HG02763 (cell line): ENCODE measurements around the gene HAT1.

ENCODE experiments used
- ATAC-seq: cut with Tn5 transposase; IDR thresholded peaks from one replicate; pipeline ENCODE4 v1.9.1; 2021; ENCODE audit warnings: mild to moderate bottlenecking, moderate library complexity; ENCODE audit not compliant: unreplicated experiment

HAT1 gene

GRCh38 chr2:171913517-171913916 lies 8.7 kb upstream of the HAT1 start:
- no peak for ATAC-seq

- ATAC-seq, result no peak
Observed at GRCh38 chr2:171919453-171919852, 2.8 kb upstream of the HAT1 start.

GRCh38 chr2:171921970-171922229 lies 361 bp upstream of the HAT1 start:
- ATAC-seq, result no peak

DNA sequence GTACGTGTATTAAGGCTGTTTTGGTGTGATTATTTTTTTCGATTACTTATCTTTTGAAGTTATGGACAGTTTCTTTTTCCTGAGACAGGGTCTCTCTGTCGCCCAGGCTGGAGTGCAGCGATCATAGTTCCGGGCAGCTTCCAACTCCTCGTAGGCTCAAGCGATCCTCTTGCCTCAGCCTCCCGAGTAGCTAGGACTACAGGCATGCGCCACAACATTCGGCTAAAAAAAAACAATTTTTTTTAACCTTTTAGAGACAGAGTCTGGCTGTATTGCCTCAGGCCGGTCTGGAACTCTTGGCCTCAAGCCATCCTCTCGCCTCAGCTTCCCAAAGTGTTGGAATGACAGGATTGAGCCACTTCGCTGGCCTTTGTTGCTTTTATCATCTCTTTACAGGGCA lies 945 bp downstream of the HAT1 start:
- ATAC-seq, result no peak

DNA sequence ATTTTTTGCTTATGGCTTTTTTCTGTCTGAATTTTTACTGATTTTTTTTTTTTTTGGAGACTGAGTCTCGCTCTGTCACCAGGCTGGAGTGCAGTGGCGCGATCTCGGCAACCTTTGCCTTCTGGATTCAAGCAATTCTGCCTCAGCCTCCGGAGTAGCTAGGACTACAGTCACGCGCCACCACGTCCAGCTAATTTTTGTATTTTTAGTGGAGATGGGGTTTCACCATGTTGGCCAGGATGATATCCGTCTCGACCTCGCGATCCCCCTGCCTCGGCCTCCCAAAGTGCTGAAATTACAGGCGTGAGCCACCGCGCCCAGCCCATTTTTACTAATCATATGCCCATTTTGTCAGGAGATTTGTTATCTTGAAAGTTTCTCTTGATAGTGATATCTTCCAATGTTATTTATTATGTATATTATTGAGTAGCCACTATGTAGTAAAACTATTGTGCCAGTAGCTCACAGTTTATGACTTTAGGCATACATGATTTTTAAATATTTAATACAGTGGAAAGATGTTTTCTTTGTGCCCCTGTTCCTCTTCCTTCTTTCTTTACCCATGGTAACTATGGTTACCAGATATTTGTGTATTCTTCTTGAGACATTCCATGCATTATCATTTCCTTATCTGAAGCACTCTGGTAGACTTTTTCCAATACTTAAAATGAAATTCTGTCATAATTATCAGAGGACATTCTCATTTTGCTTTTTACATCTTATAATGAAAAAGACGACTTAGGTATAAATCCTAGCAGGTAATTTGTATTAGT lies 2.1 kb downstream of the HAT1 start:
- no peak for ATAC-seq

DNA sequence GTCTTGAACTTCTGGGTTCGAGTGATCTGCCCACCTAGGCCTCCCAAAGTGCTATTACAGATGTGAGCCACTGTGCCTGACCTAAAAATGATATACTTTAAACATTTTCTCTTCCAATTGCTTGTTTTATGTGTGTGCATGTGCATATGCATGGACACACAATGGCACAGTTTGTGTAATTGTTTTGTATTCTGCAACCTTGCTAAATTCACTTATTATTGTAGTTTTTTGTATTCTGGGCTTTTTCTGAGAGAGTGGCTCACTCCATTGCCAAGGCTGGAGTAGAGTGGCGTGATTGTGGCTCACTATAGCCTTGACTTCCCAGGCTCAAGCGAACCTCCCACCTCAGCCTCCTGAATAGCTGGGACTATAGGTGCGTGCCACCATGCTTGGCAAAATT lies 8.1 kb downstream of the HAT1 start:
- ATAC-seq, result no peak

DNA sequence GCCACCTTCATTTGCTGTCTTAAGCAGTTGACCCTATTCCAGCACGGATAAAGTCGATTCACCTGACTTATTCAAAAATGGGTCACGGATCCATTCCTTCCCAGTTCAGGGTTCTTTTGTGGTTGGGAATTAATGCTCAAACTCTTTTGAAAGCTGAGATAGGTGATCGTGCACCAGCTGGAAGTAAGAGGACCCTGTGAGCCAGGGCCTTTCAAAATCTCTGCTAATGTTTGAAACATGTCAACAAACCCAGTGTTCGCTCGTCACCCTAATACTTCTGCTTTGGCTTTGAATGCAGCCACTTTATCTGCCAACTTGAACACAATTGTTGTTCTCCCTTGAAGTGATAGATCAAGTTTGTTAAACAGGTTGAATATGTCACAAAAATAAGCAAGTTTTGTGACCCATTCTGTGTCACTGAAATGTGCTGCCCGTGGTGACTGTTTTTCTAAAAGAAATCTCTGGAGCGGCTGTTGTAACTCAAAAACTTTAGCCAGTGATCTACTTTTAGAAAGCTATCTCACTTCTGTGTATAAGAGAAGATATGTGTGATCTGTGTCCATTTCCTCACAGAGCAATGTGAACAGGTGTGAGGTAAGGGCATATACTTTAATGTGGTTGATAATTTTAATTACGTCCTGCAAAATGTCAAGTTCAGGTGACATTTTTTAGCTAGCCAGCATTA lies 16.9 kb downstream of the HAT1 start:
- no peak for ATAC-seq

DNA sequence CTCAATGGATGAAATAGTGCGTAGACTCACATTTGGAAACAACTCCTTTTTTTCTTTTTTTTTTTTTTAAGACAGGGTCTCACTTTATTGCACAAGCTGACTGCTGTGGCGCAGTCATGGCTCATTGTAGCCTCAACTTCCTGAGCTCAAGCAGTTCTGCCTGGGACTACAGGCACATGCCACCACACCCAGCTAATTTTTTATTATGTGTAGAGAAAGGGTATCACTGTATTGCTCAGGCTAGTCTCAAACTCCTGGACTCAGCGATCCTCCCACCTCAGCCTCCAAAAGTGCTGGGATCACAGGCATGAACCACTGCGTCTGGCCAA lies 17.4 kb downstream of the HAT1 start:
- ATAC-seq, result no peak

- ATAC-seq, result no peak
Observed at GRCh38 chr2:171941316-171941699, 19.0 kb downstream of the HAT1 start.

- no peak for ATAC-seq
Observed at GRCh38 chr2:171943869-171944268, 21.6 kb downstream of the HAT1 start.

DNA sequence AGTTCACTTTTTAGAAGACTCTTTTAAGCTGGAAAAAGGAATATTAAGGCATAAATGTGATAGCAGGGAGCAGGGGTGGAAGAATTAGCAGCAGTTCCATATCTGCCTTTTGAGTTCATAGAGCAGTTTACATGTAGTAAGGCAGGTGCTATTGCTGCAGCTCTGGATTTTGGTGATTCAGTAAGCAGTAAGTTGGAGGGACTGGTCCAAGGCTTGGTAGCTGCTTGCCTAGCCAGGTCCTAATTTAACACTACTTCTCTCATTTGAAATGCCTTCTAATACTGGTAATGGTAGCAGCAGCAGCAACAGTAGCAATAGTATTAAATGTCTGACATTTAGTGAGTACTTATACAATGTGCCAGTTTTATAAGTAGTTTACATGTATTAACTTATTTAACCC lies 30.0 kb downstream of the HAT1 start:
- no peak for ATAC-seq

GRCh38 chr2:171952748-171953147 lies 30.5 kb downstream of the HAT1 start:
- ATAC-seq, result no peak

GRCh38 chr2:171956135-171956825 lies 34.0 kb downstream of the HAT1 start:
- no peak for ATAC-seq

- no peak for ATAC-seq
Observed at GRCh38 chr2:171957061-171957460, 34.8 kb downstream of the HAT1 start.

- ATAC-seq, result no peak
Observed at GRCh38 chr2:171958475-171958874, 36.2 kb downstream of the HAT1 start.

GRCh38 chr2:171959998-171960397 lies 37.7 kb downstream of the HAT1 start:
- ATAC-seq, result no peak

DNA sequence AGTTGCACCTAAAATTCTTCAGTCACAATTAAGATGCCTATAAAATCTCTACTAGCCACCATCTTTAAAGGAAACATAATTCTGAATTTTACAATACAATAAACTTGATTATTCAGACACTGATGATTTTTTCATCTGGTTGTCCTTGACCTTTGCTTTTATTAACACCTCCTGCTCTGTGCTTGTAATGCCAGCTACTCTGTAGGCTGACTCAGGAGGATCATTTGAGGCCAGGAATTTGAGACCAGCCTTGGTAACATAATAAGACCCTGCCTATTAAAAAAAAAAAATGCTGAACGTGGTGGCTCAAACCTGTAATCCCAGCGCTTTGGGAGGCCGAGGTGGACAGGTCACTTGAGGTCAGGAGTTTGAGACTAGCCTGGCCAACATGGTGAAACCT lies 38.3 kb downstream of the HAT1 start:
- no peak for ATAC-seq

- no peak for ATAC-seq
Observed at GRCh38 chr2:171963198-171963597, 40.9 kb downstream of the HAT1 start.

- no peak for ATAC-seq
Observed at GRCh38 chr2:171964308-171964707, 42.0 kb downstream of the HAT1 start.

- no peak for ATAC-seq
Observed at GRCh38 chr2:171965238-171965637, 43.0 kb downstream of the HAT1 start.

DNA sequence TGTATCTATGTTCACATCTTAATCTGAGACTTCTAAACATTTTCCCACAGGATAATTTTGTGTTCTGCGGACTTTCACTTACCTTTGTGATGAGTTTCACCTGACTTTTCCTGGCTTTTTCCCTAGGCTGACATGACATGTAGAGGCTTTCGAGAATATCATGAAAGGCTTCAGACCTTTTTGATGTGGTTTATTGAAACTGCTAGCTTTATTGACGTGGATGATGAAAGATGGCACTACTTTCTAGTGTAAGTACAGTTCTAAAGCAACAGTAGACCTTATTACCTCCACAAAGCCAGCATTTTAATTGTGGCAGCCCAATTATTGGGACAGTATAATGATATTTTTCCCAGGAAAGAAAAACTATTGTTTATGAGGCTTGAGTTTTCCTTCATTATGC lies 43.4 kb downstream of the HAT1 start:
- no peak for ATAC-seq

GRCh38 chr2:171966235-171966634 lies 44.0 kb downstream of the HAT1 start:
- ATAC-seq, result no peak
